Cardiac muscle cell (in vitro differentiated cells and primary cell): ENCODE measurements around the gene SGF29. TPM values are rescaled to one million over a fixed set of nuclear protein-coding genes. Genes with fewer than 3 reads are reported as not detected.
"Not testable (repeated sequence)": the region's sequence is repeated elsewhere in the genome, so short reads cannot be mapped to it uniquely, and the experiment has no call there.

Experiments used
- DNase-seq, 2 donors: peaks; one replicate each; pipeline versions ENCODE4 v3.0.0 to v3.0.0-alpha.2; 2010 to 2017; ENCODE audit warnings: low read depth in 1 of 2, low spot score in 1 of 2
- H3K27ac ChIP-seq: fragments of 200-600 bp; sonication (generic); 2 replicates; pipeline ENCODE4 v1.5.1; 2016
- H3K27me3 ChIP-seq: fragments of 200-600 bp; sonication (generic); 2 replicates; pipeline ENCODE4 v1.6.0; 2016; ENCODE audit warnings: control low read depth
- H3K36me3 ChIP-seq: fragments of 200-600 bp; sonication (generic); 2 replicates; pipeline ENCODE4 v1.5.1; 2016; ENCODE audit warnings: control low read depth
- H3K4me1 ChIP-seq: fragments of 200-600 bp; sonication (generic); 2 replicates; pipeline ENCODE4 v1.8.1; 2017; ENCODE audit warnings: low read depth, mild to moderate bottlenecking, mixed run types
- H3K4me3 ChIP-seq: fragments of 200-600 bp; sonication (generic); 2 replicates; pipeline ENCODE4 v1.5.1; 2016; ENCODE audit warnings: mild to moderate bottlenecking
- H3K9me3 ChIP-seq: fragments of 200-600 bp; sonication (generic); 2 replicates; pipeline ENCODE4 v1.5.1; 2017; ENCODE audit warnings: low read depth, mild to moderate bottlenecking, control low read depth
- polyA plus RNA-seq: library from polyadenylated mRNA; unstranded; fragments of >200 nt; fragmentation: Nextera tagmentation; extraction: Ambion mirVana; gene quantifications from 2 replicates; pipeline ENCODE4 v1.2.1, GENCODE V29; 2016
- total RNA-seq: library from RNA; depleted of rRNA; stranded (reverse); fragments of >200 nt; gene quantifications from 2 replicates; pipeline ENCODE4 v1.2.3, GENCODE V29; 2016
- TF ChIP-seq, protein P1 (sequence below): IDR thresholded peaks from 2 replicates; pipeline ENCODE4 v1.5.1; 2012; ENCODE audit warnings: low read depth, mild to moderate bottlenecking, low read length

SGF29 gene
- total and polyA plus RNA-seq, 2 experiments from 2014 or later = 21.7 to 28.8 TPM

DNA sequence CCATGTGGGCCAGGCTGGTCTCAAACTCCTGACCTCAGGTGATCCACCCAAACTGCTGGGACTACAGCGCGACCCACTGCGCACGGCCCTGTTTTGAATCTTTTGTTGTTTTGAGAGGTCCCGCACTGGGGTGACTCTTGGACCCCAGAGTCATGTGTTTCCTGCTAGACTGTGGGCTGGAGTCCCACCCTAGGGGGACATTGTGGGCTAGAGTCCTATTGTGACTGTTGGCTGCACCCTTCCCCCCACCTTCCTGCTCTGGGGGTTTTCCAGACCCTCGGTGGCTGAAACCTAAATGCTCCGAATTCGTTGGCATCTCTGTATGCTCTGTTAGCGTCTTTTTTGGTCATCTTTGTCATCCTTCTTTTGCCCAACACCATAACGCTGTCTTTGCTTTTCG is 30.9 kb upstream of the SGF29 start:
- Histone ChIP-seq H3K36me3 (no peaks in the 10 kb centered on the region), H3K27ac (no peak overlapping the region), H3K4me3 (no peak overlapping the region), H3K9me3 (no peaks in the 10 kb centered on the region), H3K4me1 (no peaks in the 10 kb centered on the region), H3K27me3 (no peaks in the 10 kb centered on the region)
- TF ChIP-seq, protein P1, sequence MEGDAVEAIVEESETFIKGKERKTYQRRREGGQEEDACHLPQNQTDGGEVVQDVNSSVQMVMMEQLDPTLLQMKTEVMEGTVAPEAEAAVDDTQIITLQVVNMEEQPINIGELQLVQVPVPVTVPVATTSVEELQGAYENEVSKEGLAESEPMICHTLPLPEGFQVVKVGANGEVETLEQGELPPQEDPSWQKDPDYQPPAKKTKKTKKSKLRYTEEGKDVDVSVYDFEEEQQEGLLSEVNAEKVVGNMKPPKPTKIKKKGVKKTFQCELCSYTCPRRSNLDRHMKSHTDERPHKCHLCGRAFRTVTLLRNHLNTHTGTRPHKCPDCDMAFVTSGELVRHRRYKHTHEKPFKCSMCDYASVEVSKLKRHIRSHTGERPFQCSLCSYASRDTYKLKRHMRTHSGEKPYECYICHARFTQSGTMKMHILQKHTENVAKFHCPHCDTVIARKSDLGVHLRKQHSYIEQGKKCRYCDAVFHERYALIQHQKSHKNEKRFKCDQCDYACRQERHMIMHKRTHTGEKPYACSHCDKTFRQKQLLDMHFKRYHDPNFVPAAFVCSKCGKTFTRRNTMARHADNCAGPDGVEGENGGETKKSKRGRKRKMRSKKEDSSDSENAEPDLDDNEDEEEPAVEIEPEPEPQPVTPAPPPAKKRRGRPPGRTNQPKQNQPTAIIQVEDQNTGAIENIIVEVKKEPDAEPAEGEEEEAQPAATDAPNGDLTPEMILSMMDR = no peak
- DNase-seq = no peak

- Histone ChIP-seq H3K36me3 (no peaks in the 10 kb centered on the region), H3K27me3 (no peaks in the 10 kb centered on the region), H3K4me3 (no peak overlapping the region), H3K4me1 (no peaks in the 10 kb centered on the region), H3K9me3 (no peaks in the 10 kb centered on the region), H3K27ac (no peak overlapping the region)
- DNase-seq = peak in 1 of 2 donors; percentile 16
- TF ChIP-seq, protein P1 = no peak
These were observed 29.0 kb upstream of the SGF29 start for GRCh38 chr16:28524681-28525171.

DNA sequence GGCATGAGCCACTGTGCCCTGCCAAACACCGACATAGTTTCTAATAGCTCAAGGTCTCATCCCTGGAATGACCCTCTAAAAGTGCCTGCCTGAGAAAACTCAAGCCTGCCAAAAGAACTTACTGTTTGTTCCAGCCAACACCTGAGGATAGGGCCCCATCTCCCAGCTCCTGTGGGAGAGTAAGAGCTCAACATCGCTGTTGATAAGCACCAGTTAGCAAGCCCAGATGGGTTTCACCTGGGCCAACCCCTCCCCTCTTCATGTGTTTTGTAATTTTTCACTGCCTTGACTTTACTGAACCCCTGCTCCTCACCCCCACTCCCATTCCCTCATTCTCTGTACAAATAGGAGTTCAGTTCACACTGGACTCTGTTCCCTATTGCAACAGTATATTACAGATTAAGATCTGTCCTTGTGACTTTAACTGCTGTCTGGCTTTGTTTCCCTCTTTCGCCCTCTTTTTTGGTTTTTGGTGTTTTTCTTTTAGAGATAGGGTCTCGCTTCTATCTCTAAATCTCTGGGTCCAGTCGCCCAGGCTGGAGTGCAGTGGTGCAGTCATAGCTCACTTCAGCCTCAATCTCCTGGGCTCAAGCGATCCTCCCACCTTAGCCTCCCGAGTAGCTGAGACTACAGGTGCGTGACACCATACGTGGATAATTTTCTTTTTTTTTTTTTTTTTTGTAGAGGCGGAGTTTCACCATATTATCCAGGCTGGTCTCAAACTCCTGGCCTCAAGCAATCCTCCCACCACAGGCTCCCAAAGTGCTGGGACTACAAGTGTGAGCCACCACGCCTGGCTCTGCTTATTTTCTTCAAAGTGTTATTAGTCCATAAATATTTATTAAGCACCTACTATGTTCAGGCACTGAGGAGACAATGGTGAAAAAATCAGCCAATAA is 27.3 kb upstream of the SGF29 start:
- H3K27ac ChIP-seq = no peak overlapping the region
- DNase-seq = no peak
- TF ChIP-seq, protein P1 = no peak
- H3K27me3 ChIP-seq = no peaks in the 10 kb centered on the region
- no peaks in the 10 kb centered on the region for H3K9me3 ChIP-seq
- H3K36me3 ChIP-seq = no peaks in the 10 kb centered on the region
- no peaks in the 10 kb centered on the region for H3K4me1 ChIP-seq
- no peak overlapping the region for H3K4me3 ChIP-seq

DNA sequence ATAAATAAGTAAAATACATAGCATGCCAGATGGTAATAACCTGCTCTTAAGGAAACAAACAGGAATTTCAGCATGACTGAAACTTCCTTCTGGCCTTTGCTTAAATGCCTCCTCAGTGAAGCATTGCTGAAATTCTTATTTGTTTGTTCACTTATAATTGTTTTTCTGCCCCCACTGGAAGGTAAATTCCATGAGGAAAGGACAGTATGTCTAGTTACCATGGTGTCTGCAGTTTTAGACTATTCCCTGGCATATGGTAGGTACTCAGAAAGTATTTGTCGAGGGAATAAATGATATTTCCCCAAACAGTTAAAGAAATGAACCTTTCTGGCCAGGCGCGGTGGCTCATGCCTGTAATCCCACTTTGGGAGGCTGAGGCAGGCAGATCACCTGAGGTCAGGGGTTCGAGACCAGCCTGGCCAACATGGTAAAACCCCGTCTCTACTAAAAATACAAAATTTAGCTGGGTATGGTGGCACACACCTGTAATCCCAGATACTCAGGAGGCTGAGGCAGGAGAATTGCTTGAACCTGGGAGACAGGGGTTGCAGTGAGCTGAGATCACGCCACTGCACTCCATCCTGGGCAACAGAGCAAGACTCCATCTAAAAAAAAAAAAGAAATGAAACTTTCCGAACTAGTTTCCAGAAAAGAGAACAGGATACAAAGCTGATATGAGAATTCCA is 26.5 kb upstream of the SGF29 start:
- not testable (repeated sequence) for H3K27me3 ChIP-seq, H3K4me1 ChIP-seq, H3K27ac ChIP-seq, DNase-seq, H3K9me3 ChIP-seq, H3K36me3 ChIP-seq, H3K4me3 ChIP-seq

GRCh38 chr16:28527985-28528384 is 25.7 kb upstream of the SGF29 start:
- H3K4me1 ChIP-seq = no peaks in the 10 kb centered on the region
- H3K27me3 ChIP-seq = no peaks in the 10 kb centered on the region
- H3K4me3 ChIP-seq = no peak overlapping the region
- no peaks in the 10 kb centered on the region for H3K9me3 ChIP-seq
- DNase-seq = no peak
- TF ChIP-seq, protein P1 = no peak
- H3K27ac ChIP-seq = no peak overlapping the region
- no peaks in the 10 kb centered on the region for H3K36me3 ChIP-seq

DNA sequence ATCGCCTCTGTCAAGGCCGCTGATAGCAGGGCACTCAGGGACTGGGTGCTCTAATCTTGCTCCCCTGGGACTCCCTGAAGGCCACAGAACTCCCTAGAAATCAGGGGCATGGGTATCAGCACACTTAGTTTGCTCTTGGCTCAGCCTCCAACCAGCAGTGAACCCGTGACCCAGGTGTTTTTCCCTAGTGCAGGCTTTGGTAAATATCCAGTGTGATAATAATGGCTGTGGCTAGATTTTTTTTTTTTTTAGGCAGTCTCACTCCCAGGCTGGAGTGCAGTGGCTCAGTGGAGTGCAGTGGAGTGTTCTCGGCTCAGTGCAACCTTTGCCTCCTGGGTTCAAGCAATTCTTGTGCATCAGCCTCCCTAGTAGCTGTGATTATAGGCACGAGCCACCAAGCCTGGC is 25.3 kb upstream of the SGF29 start:
- H3K27me3 ChIP-seq = no peaks in the 10 kb centered on the region

More for the DNA sequence above, 25.3 kb upstream of the SGF29 start:
- Histone ChIP-seq H3K4me3 (no peak overlapping the region), H3K9me3 (no peaks in the 10 kb centered on the region), H3K4me1 (no peaks in the 10 kb centered on the region), H3K27ac (no peak overlapping the region), H3K36me3 (no peaks in the 10 kb centered on the region)
- TF ChIP-seq, protein P1 = no peak
- no peak for DNase-seq
